Mucosa of gallbladder (tissue), 1 donor: ENCODE measurements around the gene METTL13. TPM values are rescaled to one million over a fixed set of nuclear protein-coding genes. Genes with fewer than 3 reads are reported as not detected.

Experiments
- total RNA-seq: library from RNA; stranded (reverse); gene quantifications from one replicate; pipeline ENCODE4 v1.2.1, GENCODE V29; 2021
- donor health status: DM: no; HTN: no; CAD: no.

Gene METTL13
- total RNA-seq, 1 donor from 2014 or later = 25.6 TPM

Other genes starting within 250 kb of the METTL13 start
- not detected for gene MYOCOS, start 159.4 kb upstream of the METTL13 start, total RNA-seq
- gene MYOC, start 129.0 kb upstream of the METTL13 start, total RNA-seq = 2.4 TPM
- 14.2 TPM for gene VAMP4, start 39.6 kb upstream of the METTL13 start, total RNA-seq
- gene DNM3, start 59.8 kb downstream of the METTL13 start, total RNA-seq = 2.8 TPM